Measurements from ENCODE around the gene IRF1.

IRF1 gene

GRCh38 chr5:132474131-132474723 is 16.3 kb downstream of the IRF1 start:
- no peak for DNase-seq

GRCh38 chr5:132473668-132474067 is 16.9 kb downstream of the IRF1 start:
- no peak for DNase-seq

- no peak for DNase-seq
Observed at GRCh38 chr5:132473019-132473531, 17.5 kb downstream of the IRF1 start.

GRCh38 chr5:132472431-132472830 is 18.1 kb downstream of the IRF1 start:
- DNase-seq = no peak

GRCh38 chr5:132471944-132472343 is 18.6 kb downstream of the IRF1 start:
- no peak for DNase-seq

GRCh38 chr5:132471151-132471907 is 19.2 kb downstream of the IRF1 start:
- no peak for DNase-seq

GRCh38 chr5:132470596-132470995 is 20.0 kb downstream of the IRF1 start:
- DNase-seq = no peak

GRCh38 chr5:132470010-132470392 is 20.6 kb downstream of the IRF1 start:
- no peak for DNase-seq

- no peak for DNase-seq
Observed at GRCh38 chr5:132469380-132470009, 21.1 kb downstream of the IRF1 start.

GRCh38 chr5:132468656-132469379 is 21.8 kb downstream of the IRF1 start:
- no peak for DNase-seq

GRCh38 chr5:132467287-132467984 is 23.1 kb downstream of the IRF1 start:
- no peak for DNase-seq

GRCh38 chr5:132466433-132467286 is 23.9 kb downstream of the IRF1 start:
- peak; percentile 83 for DNase-seq

- DNase-seq = no peak
Observed at GRCh38 chr5:132465059-132465707, 25.4 kb downstream of the IRF1 start.

- no peak for DNase-seq
Observed at GRCh38 chr5:132464156-132464939, 26.2 kb downstream of the IRF1 start.

- DNase-seq = no peak
Observed at GRCh38 chr5:132463811-132464155, 26.8 kb downstream of the IRF1 start.

- DNase-seq = no peak
Observed at GRCh38 chr5:132462856-132463745, 27.5 kb downstream of the IRF1 start.

GRCh38 chr5:132462333-132462732 is 28.2 kb downstream of the IRF1 start:
- no peak for DNase-seq

GRCh38 chr5:132461569-132462070 is 29.0 kb downstream of the IRF1 start:
- DNase-seq = no peak
